Dendritic cell treated with granulocyte-macrophage colony-stimulating factor and Interleukin-4, amounts not matched to agents 40 ng/mL and 50 ng/mL, for 4 days (primary cell): ENCODE measurements around the gene GCK.

ENCODE experiments used
- H3K27ac Mint-ChIP-seq: one replicate; pipeline ENCODE4 v1.8.0; 2022; ENCODE audit warnings: mild to moderate bottlenecking, mixed read lengths
- H3K27me3 Mint-ChIP-seq: one replicate; pipeline ENCODE4 v1.8.0; 2022; ENCODE audit warnings: mild to moderate bottlenecking, mixed read lengths
- H3K36me3 Mint-ChIP-seq: one replicate; pipeline ENCODE4 v1.8.0; 2022; ENCODE audit warnings: low read depth, mixed read lengths
- H3K4me1 Mint-ChIP-seq: one replicate; pipeline ENCODE4 v1.8.0; 2022; ENCODE audit warnings: low read depth, mixed read lengths
- H3K4me3 Mint-ChIP-seq: one replicate; pipeline ENCODE4 v1.8.0; 2022; ENCODE audit warnings: mild to moderate bottlenecking, moderate library complexity, mixed read lengths
- H3K9me3 Mint-ChIP-seq: one replicate; pipeline ENCODE4 v1.8.0; 2022; ENCODE audit warnings: mixed read lengths
- intact Hi-C: fragments of 100-400 bp; cut with micrococcal nuclease; formaldehyde crosslinking; loops from one replicate; pipeline ENCODE4 v1.15.0; 2022

GCK gene

GRCh38 chr7:44116087-44116788 is 73.0 kb downstream of the GCK start:
- intact Hi-C loops, result no loop called here
- Mint-ChIP-seq H3K27ac (no peak overlapping the region), H3K9me3 (no peaks in the 10 kb centered on the region), H3K4me1 (peaks cover 12% of the 10 kb centered on the region), H3K36me3 (peaks cover 76% of the 10 kb centered on the region), H3K4me3 (no peak overlapping the region), H3K27me3 (no peaks in the 10 kb centered on the region)

DNA sequence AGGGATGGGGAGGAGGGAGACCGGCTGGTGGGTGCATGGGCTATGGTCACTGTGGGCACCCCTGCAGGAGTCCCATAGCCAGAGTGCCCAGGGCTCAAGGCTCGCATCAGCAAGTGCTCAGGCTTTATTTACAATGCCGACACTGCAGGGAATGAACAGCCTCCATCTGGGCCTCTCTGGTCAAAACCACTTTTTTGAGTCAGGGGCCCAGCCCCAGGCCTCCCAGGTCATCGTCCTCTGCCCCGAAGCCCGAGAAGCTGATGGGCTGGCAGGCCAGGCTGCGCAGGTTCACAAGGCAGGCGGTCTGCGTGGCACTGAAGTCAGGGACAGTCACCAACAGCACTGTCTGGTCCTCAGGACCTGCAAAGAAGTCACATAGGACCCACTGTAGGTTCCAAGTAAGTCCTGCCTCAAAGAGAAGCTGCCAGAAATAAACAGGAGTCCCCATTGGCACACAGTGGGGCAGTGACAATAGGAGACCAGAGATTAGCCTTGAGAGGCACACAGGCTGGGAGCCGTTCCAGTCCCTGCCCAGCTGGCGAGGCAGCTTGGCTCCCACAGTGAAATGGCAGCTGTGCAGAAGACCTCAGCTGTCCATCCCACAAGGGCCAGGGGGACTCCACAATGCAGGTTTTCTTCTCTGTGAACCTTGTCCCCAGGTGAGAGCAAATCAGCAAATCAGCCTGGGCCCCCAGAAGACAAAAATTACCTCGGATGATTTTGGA is 74.5 kb downstream of the GCK start:
- intact Hi-C loops, result no loop called here
- Mint-ChIP-seq H3K9me3 (no peaks in the 10 kb centered on the region), H3K27me3 (no peaks in the 10 kb centered on the region), H3K4me3 (no peak overlapping the region), H3K36me3 (peaks cover 62% of the 10 kb centered on the region), H3K4me1 (peaks cover 4% of the 10 kb centered on the region), H3K27ac (no peak overlapping the region)

GRCh38 chr7:44113764-44114354 is 75.4 kb downstream of the GCK start:
- H3K9me3 Mint-ChIP-seq, result no peaks in the 10 kb centered on the region
- no peaks in the 10 kb centered on the region for H3K27me3 Mint-ChIP-seq
- peaks cover 53% of the 10 kb centered on the region for H3K36me3 Mint-ChIP-seq
- no peak overlapping the region for H3K4me3 Mint-ChIP-seq
- intact Hi-C loops, result no loop called here
- no peaks in the 10 kb centered on the region for H3K4me1 Mint-ChIP-seq
- no peak overlapping the region for H3K27ac Mint-ChIP-seq

DNA sequence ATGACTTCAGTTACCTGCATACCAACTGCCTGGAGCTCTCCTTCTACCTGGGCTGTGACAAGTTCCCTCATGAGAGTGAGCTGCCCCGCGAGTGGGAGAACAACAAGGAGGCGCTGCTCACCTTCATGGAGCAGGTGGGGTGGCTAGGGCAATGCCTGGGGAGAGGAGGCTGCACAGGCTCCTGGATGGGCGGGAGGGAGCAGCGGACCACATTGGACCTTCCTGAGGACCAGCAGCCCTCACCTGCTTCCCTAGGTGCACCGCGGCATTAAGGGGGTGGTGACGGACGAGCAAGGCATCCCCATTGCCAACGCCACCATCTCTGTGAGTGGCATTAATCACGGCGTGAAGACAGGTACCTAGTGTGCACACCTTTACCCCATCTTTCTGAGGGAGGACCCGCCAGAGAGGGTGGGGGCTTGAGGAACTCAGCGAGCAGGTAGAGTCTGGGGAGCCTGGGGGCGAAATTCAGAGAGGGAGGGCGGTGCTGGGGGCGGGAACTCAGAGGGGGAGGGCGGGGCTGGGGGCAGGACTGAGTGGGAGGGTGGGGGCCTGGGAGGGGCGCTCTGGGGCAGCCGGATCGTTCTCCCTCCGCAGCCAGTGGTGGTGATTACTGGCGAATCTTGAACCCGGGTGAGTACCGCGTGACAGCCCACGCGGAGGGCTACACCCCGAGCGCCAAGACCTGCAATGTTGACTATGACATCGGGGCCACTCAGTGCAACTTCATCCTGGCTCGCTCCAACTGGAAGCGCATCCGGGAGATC is 76.1 kb downstream of the GCK start:
- no peak overlapping the region for H3K4me3 Mint-ChIP-seq
- H3K9me3 Mint-ChIP-seq, result no peaks in the 10 kb centered on the region
- intact Hi-C loops, result no loop called here
- H3K27ac Mint-ChIP-seq, result no peak overlapping the region
- H3K36me3 Mint-ChIP-seq, result peaks cover 46% of the 10 kb centered on the region
- H3K27me3 Mint-ChIP-seq, result no peaks in the 10 kb centered on the region
- H3K4me1 Mint-ChIP-seq, result no peaks in the 10 kb centered on the region

GRCh38 chr7:44112231-44112996 is 76.8 kb downstream of the GCK start:
- Mint-ChIP-seq H3K27ac (no peak overlapping the region), H3K27me3 (no peaks in the 10 kb centered on the region), H3K9me3 (no peaks in the 10 kb centered on the region), H3K4me1 (no peaks in the 10 kb centered on the region), H3K4me3 (no peak overlapping the region), H3K36me3 (peaks cover 38% of the 10 kb centered on the region)
- intact Hi-C loops, result no loop called here

DNA sequence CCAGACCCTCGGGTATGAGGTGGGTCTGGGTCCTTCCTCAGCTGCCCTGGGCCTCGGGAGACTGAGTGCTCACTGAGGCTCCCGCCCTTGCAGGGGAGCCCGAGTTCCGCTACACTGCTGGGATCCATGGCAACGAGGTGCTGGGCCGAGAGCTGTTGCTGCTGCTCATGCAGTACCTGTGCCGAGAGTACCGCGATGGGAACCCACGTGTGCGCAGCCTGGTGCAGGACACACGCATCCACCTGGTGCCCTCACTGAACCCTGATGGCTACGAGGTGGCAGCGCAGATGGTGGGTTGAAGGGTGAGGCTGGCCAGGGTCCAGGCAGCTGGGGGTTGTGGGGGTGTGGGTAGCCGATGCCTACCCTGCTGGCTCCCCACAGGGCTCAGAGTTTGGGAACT is 77.5 kb downstream of the GCK start:
- no peak overlapping the region for H3K4me3 Mint-ChIP-seq
- H3K4me1 Mint-ChIP-seq, result no peaks in the 10 kb centered on the region
- no peak overlapping the region for H3K27ac Mint-ChIP-seq
- no peaks in the 10 kb centered on the region for H3K9me3 Mint-ChIP-seq
- no peaks in the 10 kb centered on the region for H3K27me3 Mint-ChIP-seq
- H3K36me3 Mint-ChIP-seq, result peaks cover 32% of the 10 kb centered on the region
- intact Hi-C loops, result no loop called here

DNA sequence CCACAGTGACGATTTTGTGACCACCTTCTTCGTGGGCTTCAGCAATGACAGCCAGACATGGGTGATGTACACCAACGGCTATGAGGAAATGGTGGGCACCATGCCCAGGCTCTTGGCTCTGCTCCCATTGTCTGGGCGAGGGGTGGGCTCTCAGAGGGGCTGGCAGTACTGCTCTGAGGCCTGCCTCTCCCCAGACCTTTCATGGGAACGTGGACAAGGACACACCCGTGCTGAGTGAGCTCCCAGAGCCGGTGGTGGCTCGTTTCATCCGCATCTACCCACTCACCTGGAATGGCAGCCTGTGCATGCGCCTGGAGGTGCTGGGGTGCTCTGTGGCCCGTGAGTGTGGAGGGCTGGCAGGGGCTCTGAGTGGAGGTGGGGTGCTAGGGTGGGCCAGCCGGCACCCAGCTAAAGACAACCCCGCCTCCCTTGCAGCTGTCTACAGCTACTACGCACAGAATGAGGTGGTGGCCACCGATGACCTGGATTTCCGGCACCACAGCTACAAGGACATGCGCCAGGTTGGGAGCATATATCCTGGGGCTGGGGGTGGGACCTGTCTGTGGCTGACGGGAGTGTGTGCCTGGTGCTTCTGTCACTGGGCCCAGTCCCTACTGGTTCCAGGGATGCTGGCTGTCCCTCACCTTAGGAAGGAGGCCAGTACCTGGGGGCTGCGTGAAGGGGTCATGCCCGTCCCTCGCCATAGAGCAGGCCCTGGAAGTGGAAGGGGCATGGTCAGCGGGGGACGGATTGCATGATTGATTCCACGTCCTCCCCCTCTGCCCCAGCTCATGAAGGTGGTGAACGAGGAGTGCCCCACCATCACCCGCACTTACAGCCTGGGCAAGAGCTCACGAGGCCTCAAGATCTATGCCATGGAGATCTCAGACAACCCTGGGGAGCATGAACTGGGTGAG is 78.3 kb downstream of the GCK start:
- peaks cover under 1% of the 10 kb centered on the region for H3K4me1 Mint-ChIP-seq
- H3K36me3 Mint-ChIP-seq, result peaks cover 24% of the 10 kb centered on the region
- no peak overlapping the region for H3K4me3 Mint-ChIP-seq
- no peaks in the 10 kb centered on the region for H3K9me3 Mint-ChIP-seq
- intact Hi-C loops, result no loop called here
- H3K27me3 Mint-ChIP-seq, result peaks cover 4% of the 10 kb centered on the region
- no peak overlapping the region for H3K27ac Mint-ChIP-seq

DNA sequence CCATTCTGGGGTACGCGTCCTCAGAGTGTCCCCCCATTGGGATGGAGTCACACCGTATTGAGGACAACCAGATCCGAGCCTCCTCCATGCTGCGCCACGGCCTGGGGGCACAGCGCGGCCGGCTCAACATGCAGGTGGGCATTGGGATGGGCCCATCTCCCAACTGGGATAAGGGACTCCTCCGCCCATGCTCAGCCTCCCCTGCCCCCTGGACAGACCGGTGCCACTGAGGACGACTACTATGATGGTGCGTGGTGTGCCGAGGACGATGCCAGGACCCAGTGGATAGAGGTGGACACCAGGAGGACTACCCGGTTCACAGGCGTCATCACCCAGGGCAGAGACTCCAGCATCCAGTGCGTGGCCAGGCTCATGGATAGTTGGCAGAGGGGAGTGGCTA is 79.2 kb downstream of the GCK start:
- Mint-ChIP-seq H3K36me3 (peaks cover 14% of the 10 kb centered on the region), H3K4me1 (peaks cover 6% of the 10 kb centered on the region), H3K27ac (no peak overlapping the region), H3K4me3 (no peak overlapping the region), H3K9me3 (no peaks in the 10 kb centered on the region), H3K27me3 (peaks cover 14% of the 10 kb centered on the region)
- intact Hi-C loops, result no loop called here

DNA sequence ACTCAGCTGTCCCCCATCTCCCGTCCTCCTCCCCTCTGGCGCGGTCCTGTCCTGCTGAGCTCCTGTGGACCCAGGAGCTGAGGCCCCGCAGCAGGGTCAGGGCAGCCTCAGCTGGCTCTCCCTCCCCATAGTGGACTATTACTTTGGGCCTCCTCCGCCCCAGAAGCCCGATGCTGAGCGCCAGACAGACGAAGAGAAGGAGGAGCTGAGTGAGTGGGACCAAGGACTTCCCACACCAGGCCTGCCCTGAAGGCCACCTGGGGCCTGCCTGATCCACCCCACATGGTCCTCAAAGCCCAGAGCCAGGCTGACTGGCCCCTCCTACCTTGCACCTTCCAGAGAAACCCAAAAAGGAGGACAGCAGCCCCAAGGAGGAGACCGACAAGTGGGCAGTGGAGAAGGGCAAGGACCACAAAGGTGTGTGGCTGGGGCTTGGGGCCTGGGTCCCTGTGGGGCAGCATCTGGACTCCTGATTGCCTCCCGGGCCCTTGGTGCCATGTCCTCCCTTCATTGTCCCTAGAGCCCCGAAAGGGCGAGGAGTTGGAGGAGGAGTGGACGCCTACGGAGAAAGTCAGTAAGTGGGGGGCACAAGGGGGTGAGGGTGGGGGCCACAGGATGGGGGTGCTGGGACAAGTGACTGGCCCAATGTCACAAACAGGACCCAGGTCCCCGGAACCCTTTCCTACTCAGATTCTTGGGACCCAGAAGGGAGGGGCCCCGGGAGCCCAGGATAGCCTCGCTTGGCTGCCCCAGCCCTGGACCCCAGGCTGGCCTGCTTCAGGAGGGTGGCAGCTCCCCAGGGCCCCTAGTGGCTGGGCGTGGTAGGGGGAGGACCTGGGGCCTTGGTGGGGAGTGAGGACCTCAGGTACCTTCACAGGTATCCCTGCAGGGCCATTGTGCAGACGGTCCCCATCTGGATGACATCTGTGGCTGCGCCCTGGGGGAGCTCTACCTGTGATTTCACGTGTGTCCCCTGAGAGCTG is 80.2 kb downstream of the GCK start:
- Mint-ChIP-seq H3K36me3 (peaks cover 5% of the 10 kb centered on the region), H3K27ac (no peak overlapping the region), H3K27me3 (peaks cover 19% of the 10 kb centered on the region), H3K9me3 (no peaks in the 10 kb centered on the region), H3K4me3 (no peak overlapping the region), H3K4me1 (peaks cover 6% of the 10 kb centered on the region)
- intact Hi-C loops, result no loop called here

- H3K27ac Mint-ChIP-seq, result no peak overlapping the region
- H3K4me1 Mint-ChIP-seq, result peaks cover 6% of the 10 kb centered on the region
- H3K9me3 Mint-ChIP-seq, result no peaks in the 10 kb centered on the region
- peaks cover 27% of the 10 kb centered on the region for H3K27me3 Mint-ChIP-seq
- H3K4me3 Mint-ChIP-seq, result no peak overlapping the region
- intact Hi-C loops, result no loop called here
- no peaks in the 10 kb centered on the region for H3K36me3 Mint-ChIP-seq
Measured at GRCh38 chr7:44107961-44108767, 81.1 kb downstream of the GCK start.

DNA sequence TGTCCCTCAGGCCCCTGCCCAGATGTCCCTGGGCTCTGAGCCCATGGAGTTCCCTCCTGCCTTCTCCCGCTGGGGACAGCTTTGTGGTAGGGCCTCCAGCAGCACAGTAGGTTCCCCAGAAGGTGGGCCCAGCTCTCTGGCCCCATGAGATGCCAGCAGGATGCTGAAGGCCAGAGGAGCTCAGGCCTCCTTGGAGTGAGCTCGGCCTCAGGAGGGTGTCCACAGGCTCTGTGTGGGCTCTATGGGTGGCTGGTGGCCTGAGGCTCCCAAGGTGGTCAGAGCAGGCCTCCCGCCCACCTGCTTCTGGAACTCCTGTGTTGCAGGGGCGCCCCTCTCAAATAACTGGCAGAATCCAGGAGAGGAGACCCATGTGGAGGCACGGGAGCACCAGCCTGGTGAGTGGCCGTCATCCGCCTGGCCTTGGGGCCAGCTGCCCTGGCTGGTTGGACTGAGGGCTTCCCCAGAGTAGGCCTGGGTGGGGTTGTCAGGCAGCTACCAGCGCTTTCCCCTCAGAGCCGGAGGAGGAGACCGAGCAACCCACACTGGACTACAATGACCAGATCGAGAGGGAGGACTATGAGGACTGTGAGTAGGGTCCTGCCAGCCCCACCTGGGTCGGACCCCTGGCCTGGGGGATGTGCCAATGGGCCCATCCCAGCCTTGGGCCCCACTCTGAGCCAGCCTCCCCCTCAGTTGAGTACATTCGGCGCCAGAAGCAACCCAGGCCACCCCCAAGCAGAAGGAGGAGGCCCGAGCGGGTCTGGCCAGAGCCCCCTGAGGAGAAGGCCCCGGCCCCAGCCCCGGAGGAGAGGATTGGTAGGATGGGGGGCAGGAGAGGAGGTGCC is 81.9 kb downstream of the GCK start:
- intact Hi-C loops, result no loop called here

More for the DNA sequence above, 81.9 kb downstream of the GCK start:
- Mint-ChIP-seq H3K36me3 (no peaks in the 10 kb centered on the region), H3K27ac (no peak overlapping the region), H3K4me3 (no peak overlapping the region), H3K27me3 (peaks cover 35% of the 10 kb centered on the region), H3K9me3 (no peaks in the 10 kb centered on the region), H3K4me1 (peaks cover 6% of the 10 kb centered on the region)
